ENCODE measurements around the gene TMEM132A.

GRCh38 chr11:60905551-60906113 is 18.6 kb upstream of the TMEM132A start:
- no peak for TF ChIP-seq SMAD1 (IDR thresholded peaks at IDR 0.05; ENCODE audit: low read depth, partially characterized antibody)
- TF ChIP-seq, protein P1, sequence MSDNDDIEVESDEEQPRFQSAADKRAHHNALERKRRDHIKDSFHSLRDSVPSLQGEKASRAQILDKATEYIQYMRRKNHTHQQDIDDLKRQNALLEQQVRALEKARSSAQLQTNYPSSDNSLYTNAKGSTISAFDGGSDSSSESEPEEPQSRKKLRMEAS (IDR thresholded peaks at IDR 0.05; ENCODE audit: low read depth, low read length): no peak
- TF ChIP-seq, protein P2, sequence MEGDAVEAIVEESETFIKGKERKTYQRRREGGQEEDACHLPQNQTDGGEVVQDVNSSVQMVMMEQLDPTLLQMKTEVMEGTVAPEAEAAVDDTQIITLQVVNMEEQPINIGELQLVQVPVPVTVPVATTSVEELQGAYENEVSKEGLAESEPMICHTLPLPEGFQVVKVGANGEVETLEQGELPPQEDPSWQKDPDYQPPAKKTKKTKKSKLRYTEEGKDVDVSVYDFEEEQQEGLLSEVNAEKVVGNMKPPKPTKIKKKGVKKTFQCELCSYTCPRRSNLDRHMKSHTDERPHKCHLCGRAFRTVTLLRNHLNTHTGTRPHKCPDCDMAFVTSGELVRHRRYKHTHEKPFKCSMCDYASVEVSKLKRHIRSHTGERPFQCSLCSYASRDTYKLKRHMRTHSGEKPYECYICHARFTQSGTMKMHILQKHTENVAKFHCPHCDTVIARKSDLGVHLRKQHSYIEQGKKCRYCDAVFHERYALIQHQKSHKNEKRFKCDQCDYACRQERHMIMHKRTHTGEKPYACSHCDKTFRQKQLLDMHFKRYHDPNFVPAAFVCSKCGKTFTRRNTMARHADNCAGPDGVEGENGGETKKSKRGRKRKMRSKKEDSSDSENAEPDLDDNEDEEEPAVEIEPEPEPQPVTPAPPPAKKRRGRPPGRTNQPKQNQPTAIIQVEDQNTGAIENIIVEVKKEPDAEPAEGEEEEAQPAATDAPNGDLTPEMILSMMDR (IDR thresholded peaks at IDR 0.05 in 2 of 3, conservative IDR thresholded peaks at IDR 0.05 in 1 of 3; ENCODE audit: control insufficient read depth in 2 of 3, extremely low read depth in 1 of 3, insufficient read depth in 1 of 3, low read depth in 3 of 3, low read length in 3 of 3): no peak
- TF ChIP-seq MXI1 (IDR thresholded peaks at IDR 0.05; ENCODE audit: low read depth, low read length): no peak
- TF ChIP-seq, protein P3, sequence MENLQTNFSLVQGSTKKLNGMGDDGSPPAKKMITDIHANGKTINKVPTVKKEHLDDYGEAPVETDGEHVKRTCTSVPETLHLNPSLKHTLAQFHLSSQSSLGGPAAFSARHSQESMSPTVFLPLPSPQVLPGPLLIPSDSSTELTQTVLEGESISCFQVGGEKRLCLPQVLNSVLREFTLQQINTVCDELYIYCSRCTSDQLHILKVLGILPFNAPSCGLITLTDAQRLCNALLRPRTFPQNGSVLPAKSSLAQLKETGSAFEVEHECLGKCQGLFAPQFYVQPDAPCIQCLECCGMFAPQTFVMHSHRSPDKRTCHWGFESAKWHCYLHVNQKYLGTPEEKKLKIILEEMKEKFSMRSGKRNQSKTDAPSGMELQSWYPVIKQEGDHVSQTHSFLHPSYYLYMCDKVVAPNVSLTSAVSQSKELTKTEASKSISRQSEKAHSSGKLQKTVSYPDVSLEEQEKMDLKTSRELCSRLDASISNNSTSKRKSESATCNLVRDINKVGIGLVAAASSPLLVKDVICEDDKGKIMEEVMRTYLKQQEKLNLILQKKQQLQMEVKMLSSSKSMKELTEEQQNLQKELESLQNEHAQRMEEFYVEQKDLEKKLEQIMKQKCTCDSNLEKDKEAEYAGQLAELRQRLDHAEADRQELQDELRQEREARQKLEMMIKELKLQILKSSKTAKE (IDR thresholded peaks at IDR 0.05; ENCODE audit: low read depth, poor library complexity, severe bottlenecking): no peak
- no peak for TF ChIP-seq CEBPB (IDR thresholded peaks at IDR 0.05; ENCODE audit: borderline replicate concordance in 1 of 2, low read depth in 2 of 2, low read length in 2 of 2)
- no peak for TF ChIP-seq RAD51 (IDR thresholded peaks at IDR 0.05)
- no peak for TF ChIP-seq POLR2AphosphoS5 (IDR thresholded peaks at IDR 0.05; ENCODE audit: low read length)
- TF ChIP-seq GABPA (IDR thresholded peaks at IDR 0.05; ENCODE audit: low read depth): no peak
